Activated CD4-positive, alpha-beta T cell treated with anti-CD3 and anti-CD28 coated beads, Interleukin-2, amount 50 U/mL, for 4 hours (primary cell): ENCODE data around the gene ACTR1A.
A peak's percentile ranks its signal among the peaks of the same experiment; 100 is the strongest.
"Not testable (repeated sequence)": the region's sequence is repeated elsewhere in the genome, so short reads cannot be mapped to it uniquely, and the experiment has no call there.

ENCODE experiments used
- DNase-seq, 2 experiments: peaks; one replicate each; pipeline ENCODE4 v3.0.0-alpha.2; 2020

Gene ACTR1A

DNA sequence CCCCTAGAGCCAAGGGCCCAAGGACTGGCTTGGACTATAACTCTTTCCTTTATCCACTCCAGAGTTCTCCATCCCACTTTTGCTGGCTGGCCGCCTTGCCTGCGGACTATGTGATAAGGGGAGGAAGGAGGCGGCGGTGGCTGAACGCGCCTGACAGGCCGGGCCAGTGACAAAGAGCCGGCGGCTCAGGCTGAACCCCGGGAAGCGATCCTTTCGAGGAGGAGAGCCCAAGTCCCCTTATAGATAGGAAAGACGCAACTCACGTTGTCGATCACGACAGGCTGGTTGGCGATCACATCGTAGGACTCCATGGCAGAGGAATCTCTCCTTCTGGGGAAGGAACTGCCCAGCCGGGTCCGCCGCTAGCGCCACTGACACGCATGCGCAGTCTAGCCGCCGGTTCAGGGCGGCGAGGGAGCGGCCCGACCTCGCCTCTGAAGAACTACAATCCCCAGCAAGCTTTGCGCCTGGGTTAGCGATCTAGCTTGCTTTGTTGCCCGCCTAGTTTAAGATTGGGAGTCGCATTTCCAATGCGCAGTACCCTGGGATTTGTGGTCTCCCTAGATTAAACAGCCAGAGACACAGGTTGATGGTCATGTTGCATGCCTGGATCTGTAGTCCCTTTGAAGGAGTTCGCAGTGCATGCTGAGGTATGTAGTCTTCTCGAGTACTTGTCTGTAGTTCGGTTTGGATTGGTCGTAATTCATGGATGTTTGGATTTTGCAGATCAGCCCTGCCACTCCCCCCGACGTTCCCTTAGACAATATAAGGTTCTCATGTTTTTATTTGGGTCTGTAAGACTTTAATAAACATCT lies at the start of gene ACTR1A:
Gene ACTR1A, minus strand, starts transcription at position 376 of the 815 bp plus-strand sequence. Its CDS starts 65 bp downstream, at position 311.
- peak; percentile 91 to 92 for DNase-seq

DNA sequence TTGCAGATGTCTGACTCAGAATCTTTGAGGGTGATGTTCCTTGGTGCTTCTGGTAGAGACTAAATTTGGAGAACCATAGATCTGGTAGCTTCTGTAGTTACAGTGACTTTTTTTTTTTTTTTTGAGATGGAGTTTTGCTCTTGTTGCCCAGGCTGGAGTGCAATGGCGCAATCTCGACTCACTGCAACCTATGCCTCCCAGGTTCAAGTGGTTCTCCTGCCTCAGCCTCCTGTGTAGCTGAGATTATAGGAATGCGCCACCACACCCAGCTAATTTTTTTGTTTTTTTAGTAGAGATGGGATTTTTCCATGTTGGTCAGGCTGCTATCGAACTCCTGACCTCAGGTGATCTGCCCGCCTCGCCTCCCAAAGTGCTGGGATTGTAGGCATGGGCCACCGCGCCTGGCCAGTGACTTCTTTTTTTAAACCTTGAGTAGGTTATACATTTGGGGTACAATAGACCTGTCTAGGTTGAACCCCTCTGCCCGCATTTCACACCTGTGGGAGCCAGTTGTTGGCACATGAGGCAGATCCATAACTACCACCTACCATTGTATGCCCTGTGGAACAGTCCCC lies 48.2 kb upstream of the ACTR1A start:
- no peak for DNase-seq

DNA sequence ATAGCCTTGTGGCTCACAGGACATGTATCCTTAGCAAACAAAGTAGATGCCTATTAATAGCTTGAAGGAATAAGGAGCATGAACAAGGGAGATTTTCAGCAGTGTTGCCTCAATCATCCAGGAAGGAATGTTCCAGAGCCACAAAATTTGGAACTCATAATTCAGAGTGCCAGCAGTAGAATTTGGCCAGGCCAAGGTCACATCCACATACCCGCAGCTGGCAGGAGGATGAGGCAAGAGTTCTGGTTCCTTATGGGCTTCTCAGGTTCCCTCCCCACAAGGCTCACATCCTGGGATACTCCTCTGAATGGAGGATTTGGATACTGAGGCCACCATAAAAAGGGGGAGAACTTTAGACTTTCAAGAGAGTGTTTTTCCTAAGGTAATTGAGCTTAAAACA lies 47.0 kb upstream of the ACTR1A start:
- no peak for DNase-seq

DNA sequence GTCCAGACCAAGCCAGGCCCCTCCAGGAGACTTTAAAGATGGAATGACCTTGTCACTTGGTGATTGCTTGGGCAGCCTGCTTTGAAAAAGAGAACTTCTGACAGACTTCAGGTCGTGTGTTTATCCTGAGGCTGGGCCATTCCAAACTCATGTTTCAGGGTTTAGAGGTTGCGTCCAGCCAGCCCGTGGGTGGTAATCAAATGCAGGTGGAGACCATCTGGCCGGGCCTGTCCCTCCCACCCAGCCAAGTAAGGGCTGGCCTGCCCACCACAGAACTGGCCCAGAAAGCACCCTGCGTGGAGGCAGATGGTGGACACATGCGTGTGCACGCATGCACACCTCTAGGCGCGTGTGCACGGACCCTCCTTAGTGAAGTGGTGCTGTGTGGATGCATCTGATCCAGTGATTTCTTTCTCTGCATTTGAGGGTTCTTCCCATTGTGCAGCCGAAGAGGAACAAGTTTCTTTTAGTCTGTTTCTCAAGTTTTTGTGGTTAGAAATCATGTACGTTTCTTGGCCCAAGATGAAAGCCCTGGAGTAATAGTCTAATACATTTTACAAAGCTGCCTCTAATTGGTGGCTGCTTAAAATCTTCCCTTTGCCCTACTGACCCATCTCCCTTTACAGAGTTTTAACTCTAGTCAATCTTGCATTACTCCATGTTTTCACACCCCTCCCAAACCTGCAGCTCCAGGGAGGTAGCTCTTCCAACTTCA lies 44.3 kb upstream of the ACTR1A start:
- no peak for DNase-seq

DNA sequence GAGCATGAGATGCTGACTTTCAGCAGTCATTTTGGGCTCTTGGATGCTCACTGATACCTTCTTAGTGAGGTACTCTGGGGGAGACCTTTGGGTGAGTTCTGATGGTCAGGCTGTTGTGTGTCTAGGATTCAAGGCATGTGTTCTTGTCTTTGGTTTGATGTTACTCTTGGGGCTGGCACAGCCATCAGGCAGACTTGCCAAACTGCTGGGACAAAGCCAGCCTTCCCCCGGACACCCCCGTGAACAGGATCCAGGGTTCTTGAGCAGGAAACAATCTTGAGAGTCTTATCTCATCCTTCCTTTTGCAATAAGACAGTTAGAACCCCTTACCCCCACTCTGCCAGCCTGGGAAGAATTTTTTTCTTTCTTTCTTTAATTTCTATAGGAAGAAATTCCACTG lies 43.5 kb upstream of the ACTR1A start:
- no peak for DNase-seq

DNA sequence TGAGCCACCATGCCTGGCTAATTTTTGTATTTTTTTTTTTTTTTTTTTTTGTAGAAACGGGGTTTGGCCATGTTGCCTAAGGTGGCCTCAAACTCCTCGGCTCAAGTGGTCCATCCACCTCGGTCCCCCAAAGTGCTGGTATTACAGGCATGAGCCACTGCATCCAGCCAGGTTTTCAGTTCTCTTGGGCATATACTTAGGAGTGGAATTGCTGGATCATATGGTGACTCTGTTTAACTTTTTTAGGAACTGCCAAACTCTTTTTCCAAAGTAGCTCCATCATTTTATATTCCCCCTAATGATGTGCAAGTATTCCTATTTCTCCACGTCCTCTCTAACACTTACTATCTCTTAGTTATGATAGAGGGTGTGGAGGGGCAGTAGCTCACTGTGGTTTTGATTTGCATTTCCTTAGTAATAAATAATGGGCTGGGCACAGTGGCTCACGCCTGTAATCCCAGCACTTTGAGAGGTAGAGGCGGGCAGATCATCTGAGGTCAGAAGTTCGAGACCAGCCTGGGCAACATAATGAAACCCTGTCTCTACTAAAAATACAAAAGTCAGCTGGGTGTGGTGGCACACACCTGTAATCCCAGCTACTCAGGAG lies 42.9 kb upstream of the ACTR1A start:
- no peak for DNase-seq

DNA sequence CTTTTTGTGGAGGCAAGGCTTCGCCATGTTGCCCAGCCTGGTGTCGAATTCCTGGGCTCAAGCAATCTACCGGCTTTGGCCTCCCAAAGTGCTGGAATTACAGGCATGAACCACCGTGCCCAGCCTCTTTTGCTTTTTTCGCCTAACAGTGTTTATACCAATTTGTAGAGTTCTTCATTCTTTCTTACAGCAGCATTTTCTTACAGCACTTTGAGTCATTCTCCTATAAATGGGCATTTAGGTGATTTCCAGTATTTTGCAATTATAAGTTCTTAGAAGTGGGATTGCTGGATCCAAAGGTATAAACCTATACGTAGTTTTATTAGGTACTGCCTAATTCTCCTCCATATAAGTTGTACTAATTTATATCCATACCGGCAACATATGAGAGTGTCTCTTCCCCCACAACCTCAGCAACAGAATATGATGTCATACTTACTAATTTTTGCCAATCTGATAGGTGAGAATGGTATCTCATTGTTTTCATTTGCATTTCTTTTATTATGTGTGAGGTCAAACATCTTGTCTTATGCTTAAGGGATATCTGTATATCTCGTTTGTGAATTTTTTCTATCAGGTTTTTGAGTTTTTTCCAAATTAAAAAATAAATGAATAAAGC lies 40.4 kb upstream of the ACTR1A start:
- no peak for DNase-seq

DNA sequence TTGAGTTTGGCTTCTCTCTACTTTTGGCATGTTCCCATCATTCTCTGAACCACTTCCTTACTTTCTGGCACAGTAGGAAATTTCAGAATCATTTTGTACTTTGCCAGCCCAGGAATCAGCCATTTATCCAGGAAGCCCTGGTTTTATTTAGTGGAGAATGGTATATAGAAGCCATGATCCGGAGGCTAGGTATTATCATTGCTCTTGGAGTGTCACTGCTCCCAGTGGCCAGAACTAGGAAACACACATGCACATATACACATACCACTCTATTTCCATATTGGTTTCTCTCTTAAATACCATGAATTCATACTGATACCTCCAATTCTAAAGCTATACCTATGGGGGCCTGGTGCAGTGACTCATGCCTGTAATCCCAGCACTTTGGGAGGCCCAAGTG lies 37.5 kb upstream of the ACTR1A start:
- DNase-seq, result no peak

DNA sequence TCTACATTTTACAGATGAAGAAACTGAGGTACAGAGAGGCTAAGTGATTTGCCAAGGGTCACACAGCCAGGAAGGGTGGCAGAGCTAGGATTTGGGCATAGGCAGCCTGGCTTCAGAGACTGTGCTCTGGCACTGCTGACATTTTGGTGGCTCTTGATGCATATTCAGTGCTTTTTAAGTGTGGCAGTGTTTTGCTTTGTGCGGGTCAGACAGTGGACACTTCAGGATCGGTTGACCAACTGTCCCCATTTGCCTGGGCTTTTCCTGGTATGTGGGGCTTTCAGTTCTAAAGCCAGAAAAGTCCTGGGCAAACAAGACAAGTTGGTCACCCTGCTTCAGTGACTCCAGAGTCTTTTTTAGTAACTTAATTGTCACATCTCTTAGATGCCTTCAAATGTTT lies 36.3 kb upstream of the ACTR1A start:
- DNase-seq, result no peak

DNA sequence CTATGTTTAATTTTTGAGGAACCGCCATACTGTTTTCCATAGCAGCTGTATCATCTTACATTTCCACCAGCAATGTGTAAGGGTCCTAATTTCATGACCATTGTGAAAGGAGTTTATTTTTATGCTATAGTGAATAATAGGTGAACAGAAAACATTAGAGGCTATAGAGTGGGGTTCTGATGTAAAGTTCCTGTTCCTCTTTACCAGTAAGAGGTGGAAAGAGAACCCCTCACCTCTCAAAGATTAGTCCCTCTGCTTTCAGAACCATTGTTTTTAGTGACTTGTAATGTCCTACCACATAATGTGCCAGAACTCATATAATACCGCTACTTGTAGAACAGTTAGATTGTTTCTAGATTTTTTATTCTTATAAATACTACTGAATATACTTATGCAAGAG lies 35.4 kb upstream of the ACTR1A start:
- no peak for DNase-seq

DNA sequence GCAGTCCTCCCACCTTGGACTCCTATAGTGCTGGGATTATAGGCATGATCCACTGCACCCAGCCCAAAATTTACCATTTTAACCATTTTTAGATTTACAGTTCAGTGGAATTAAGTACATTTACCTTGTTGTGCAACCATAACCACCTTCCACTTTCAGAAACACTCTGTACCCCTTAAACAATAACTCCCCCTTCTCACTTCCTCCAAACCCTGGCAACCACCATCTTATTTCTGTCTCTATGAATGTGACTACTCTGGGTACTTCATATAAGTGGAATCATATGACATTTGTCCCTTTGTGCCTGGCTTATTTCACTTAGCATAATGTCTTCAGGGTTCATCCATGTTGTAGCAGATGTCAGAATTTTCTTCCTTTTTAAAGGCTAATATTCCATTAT lies 34.9 kb upstream of the ACTR1A start:
- no peak for DNase-seq

DNA sequence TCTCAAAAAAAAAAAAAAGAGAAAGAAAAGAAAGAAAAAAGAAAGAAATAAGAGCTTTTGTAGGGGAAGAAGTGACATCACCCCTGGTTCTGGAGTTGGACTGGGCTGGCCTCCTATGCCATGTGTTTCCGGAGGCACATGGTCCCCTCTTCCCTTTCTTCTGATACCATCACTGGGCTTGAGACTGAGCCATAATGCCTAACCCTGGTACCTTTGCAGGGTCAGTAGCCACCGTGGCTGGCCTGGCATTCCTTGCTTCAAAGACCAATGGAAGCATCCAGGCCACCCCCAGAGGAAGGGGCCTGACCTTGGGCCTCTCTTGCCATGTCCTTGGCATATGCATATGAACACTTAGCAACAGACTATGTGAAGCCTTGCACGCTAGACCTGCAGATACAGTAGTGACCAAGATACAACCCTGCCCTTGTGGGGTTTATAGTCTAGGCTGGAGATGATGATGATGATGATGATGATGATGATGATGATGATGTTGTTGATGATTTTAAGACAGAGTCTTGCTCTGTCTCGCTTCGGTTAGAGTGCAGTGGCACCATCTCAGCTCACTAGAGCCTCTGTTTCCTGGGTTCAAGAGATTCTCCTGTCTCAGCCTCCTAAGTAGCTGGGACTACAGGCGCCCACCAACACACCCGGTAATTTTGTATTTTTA lies 33.1 kb upstream of the ACTR1A start:
- DNase-seq, result no peak

DNA sequence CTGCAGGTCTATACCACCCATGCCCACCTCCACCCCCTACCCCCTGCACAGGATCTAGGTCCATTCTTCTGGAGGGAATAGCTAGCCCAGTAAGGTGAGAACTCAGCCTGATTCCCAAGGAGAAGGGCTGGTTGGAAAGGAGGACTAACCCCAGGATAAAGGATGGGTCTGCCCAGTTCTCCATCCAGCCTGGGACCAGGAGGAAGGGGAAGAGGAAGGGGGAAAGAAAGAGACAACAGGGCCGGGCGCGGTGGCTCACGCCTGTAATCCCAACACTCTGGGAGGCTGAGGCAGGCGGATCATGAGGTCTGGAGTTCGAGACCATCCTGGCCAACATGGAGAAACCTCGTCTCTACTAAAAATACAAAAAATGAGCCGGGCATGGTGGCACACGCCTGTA lies 32.5 kb upstream of the ACTR1A start:
- DNase-seq, result not testable (repeated sequence)

DNA sequence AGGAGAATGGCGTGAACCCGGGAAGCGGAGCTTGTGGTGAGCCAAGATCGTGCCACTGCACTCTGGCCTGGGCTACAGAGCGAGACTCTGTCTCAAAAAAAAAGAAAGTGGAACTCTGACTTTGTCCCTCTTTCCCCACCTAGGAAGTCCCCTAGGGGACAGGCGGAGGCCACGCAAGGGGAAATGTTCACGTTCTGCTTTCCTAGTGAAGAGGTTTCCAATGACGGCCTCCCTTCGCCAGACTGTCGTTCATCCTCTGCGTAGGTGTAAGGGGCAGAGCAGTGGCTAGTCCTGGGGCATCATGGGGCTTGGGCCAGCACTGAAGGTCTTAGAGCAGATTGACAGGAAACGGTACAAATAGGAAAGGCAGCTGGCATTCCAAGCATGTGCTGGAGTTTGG lies 31.8 kb upstream of the ACTR1A start:
- no peak for DNase-seq

DNA sequence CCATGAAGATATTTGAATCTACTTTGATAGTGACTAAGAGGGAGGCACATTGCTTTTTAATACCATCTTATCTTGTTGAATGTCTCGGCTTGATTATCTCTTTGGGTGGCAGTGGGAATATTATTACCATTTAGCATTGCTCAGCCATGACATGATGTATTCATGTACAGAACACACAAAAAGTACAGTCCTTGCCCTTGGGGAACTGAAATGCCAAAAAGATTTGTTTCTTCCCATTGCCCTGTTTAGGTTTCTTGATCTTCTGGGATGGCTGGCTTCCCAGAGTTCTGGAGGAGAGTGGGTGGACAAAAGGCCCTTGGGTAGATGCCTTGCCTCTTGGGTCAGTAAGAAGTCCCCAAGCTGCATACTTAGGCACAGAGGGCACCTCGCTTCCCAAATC lies 25.0 kb upstream of the ACTR1A start:
- DNase-seq, result no peak

DNA sequence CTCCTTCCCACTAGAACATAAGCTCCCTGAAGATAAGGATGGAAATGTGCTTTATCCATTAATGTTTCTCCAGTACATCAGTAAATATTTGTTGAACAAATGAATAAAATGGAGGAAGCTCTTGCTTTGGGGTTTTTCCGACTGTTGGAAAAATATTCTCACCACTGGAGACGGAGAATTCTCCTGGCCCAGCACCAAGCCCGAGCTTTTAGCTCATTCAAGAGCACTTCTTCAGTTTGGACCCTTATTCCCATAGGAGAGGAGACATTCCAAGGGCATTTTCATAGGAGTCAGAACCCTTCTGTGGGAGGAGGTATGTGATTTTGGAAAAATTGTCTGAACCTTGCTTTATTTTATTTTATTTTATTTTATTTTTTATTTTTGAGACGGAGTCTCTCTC lies 22.2 kb upstream of the ACTR1A start:
- no peak for DNase-seq

DNA sequence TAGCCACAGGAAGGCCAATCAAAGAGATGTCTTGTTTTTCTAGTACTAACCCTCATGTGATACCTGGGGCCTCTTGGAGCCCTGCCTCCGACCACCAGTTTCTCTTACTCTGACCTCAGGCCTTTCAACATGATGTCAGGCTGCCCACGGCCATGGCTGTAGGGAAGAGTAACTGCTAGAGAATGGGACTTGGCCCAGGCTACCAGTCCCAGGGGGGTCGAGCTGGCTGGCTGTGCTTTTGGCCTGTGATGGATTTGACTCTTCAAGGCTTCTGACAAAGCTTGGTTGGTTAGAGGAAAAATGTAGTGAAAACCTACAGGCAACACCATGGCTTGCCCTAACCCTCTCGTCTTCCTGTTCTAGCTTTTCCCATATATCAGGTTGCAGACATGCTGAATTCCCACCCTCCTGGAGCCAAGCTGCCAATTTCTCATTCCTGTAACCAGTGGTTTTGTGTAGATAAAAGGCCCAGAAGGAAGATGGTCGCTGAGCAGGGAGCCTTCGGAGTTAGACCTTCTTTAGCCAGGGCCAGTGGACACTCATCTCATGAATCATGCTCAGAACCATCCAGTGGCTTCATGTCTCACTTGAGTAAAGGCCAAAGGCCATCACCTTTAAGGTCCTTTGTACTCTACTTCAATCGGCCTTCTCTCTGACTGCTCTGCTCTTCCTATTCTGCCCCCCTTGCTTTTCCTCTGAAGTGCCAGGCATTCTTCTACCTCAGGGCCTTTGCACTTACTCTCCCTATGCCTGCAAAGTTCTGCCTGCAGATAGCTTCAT lies 20.9 kb upstream of the ACTR1A start:
- DNase-seq, result no peak

DNA sequence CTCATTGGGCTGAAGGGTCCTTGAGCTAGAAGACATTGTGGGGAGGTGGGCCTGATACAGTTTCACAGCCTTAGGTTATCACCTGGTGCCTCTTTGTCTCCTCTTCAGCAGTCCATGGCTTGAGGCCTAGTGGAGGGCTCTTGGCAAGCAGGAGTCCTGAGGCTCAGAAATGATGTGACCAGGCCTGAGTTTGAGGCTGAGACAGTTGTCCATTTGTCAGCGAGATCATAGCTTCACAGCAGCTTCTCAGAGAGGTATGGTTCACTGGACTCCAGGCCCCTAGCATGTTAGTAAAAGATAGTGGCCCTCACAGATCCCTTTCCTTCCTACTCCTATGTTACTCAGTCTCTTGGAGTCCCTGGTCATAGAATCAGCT lies 20.4 kb upstream of the ACTR1A start:
- DNase-seq, result no peak

DNA sequence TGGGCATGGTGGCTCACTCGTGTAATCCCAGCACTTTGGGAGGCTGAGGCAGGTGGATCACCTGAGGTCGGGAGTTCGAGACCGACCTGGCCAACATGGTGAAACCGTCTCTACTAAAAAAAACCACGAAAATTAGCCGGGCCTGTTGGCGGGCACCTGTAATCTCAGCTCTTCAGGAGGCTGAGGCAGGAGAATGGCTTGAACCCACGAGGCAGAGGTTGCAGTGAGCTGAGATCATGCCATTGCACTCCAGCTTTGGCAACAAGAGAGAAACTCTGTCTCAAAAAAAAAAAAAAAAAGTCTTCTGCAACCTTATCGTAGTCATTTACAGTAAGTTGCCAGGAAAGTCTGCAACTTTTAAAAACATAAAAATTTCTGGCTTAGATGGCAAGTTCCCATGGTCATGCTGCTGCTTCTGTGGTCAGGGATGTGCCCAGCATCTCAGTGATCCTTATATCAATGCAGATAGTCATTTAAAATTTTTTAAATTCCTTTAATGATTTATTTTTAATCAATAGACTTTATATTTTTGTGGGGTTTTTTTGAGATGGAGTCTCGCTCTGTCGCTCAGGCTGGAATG lies 16.8 kb upstream of the ACTR1A start:
- no peak for DNase-seq

DNA sequence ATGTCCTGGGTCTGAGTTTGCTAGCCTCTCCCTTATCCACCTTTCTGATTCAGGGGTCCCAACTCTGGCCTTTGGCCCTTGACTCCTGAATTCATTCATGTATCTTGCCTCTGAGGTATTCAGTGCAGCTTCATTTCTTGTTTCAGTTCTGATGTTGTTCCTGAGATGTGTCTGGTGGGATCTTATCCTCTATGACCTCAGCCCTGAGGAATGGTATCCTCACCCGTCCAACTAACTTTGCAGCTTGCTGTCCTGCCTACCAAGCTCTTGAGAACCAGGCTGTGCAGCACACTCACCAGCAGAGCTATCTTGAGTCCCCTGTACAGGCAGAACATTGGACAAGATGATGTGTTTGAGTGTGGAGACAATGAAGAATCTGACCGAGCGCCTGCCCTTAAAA lies 15.0 kb upstream of the ACTR1A start:
- DNase-seq, result no peak

DNA sequence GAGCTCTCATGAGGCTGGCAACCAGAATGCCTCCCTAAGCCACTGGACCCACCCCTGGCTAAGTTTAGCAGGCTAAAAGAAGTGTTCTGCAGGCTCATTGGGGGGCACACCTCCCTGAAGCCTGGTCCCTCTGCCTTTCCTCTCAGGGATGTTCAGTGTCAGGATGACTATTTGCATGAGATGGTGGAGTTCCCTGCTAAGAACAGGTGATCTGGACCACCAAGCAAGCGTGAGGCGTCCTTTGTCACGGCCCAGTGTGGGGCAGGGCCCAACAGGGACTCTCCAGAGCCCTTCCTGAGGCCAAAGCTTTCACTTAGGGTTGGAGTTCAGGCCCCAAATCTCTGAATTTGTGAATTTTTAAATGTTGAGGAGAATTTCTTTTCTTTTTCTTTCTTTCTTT lies 13.2 kb upstream of the ACTR1A start:
- DNase-seq, result no peak
